ENCODE data around the gene R3HDM1. TPM values are rescaled to one million over a fixed set of nuclear protein-coding genes. Genes with fewer than 3 reads are reported as not detected.

The R3HDM1 gene
- total RNA-seq, 1 donor from 2014 or later: 60.4 TPM

GRCh38 chr2:135728064-135728743 is 196.9 kb downstream of the R3HDM1 start:
- H3K27me3 Mint-ChIP-seq: no peaks in the 10 kb centered on the region
- no peaks in the 10 kb centered on the region for H3K4me1 Mint-ChIP-seq (ENCODE audit: low read depth)
- H3K27ac Mint-ChIP-seq: peak overlapping the region; percentile 67
- H3K9me3 Mint-ChIP-seq (ENCODE audit: low read depth): no peaks in the 10 kb centered on the region
- no peak overlapping the region for H3K4me3 Mint-ChIP-seq (ENCODE audit: low read depth)
- TF ChIP-seq, protein P1, sequence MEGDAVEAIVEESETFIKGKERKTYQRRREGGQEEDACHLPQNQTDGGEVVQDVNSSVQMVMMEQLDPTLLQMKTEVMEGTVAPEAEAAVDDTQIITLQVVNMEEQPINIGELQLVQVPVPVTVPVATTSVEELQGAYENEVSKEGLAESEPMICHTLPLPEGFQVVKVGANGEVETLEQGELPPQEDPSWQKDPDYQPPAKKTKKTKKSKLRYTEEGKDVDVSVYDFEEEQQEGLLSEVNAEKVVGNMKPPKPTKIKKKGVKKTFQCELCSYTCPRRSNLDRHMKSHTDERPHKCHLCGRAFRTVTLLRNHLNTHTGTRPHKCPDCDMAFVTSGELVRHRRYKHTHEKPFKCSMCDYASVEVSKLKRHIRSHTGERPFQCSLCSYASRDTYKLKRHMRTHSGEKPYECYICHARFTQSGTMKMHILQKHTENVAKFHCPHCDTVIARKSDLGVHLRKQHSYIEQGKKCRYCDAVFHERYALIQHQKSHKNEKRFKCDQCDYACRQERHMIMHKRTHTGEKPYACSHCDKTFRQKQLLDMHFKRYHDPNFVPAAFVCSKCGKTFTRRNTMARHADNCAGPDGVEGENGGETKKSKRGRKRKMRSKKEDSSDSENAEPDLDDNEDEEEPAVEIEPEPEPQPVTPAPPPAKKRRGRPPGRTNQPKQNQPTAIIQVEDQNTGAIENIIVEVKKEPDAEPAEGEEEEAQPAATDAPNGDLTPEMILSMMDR (IDR thresholded peaks at IDR 0.05; ENCODE audit: unreplicated experiment): no peak
- DNase-seq (ENCODE audit: low spot score, unreplicated experiment): no peak
- peaks cover 12% of the 10 kb centered on the region for H3K36me3 Mint-ChIP-seq (ENCODE audit: insufficient read depth)

DNA sequence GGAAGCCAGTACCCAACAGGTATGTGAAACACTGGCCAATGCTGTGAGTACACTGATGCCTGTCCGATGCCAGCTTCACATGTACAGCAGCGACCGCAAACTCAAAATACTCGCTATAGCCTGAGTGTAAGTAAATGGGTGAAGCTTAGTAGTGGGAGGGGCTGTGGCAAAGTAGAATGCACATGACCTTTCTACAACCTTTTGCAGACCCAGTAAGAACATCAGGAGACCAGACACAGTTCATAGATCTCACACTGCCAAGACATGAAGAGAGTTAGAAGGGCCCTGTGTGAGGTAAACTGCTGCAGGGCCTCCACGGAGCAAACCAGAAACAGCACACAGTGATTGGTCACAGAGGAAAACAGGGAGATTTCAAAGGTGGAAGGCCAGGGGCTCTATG is 201.3 kb downstream of the R3HDM1 start:
- Mint-ChIP-seq H3K27ac (no peak overlapping the region), H3K9me3 (ENCODE audit: low read depth) (no peaks in the 10 kb centered on the region), H3K36me3 (ENCODE audit: insufficient read depth) (no peaks in the 10 kb centered on the region), H3K4me1 (ENCODE audit: low read depth) (no peaks in the 10 kb centered on the region), H3K27me3 (no peaks in the 10 kb centered on the region), H3K4me3 (ENCODE audit: low read depth) (no peak overlapping the region)
- DNase-seq (ENCODE audit: low spot score, unreplicated experiment): no peak
- TF ChIP-seq, protein P1 (IDR thresholded peaks at IDR 0.05; ENCODE audit: unreplicated experiment): no peak

DNA sequence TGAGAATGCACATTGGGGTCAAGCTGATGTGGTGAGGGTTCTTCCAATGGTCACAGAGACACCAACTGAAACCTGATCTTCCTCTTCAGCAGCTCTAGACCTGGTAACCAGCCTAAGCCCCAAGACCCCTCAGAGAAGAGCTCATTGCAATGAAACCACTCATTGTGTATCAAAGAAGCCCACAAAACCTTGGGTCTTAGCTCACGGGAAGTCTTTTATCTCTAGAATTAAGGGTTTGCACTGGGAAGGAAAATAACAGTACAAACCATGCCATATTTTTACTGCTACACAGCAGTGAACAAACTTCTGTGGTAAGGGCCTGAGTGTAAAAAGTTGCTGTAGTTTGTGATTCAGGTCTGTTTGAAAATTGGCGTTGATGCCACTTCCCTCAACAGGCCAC is 201.8 kb downstream of the R3HDM1 start:
- Mint-ChIP-seq H3K27ac (no peak overlapping the region), H3K27me3 (no peaks in the 10 kb centered on the region), H3K9me3 (ENCODE audit: low read depth) (no peaks in the 10 kb centered on the region), H3K36me3 (ENCODE audit: insufficient read depth) (no peaks in the 10 kb centered on the region), H3K4me1 (ENCODE audit: low read depth) (no peaks in the 10 kb centered on the region), H3K4me3 (ENCODE audit: low read depth) (no peak overlapping the region)
- TF ChIP-seq, protein P1 (IDR thresholded peaks at IDR 0.05; ENCODE audit: unreplicated experiment): no peak
- DNase-seq (ENCODE audit: low spot score, unreplicated experiment): no peak

- Mint-ChIP-seq H3K4me1 (ENCODE audit: low read depth) (no peaks in the 10 kb centered on the region), H3K9me3 (ENCODE audit: low read depth) (no peaks in the 10 kb centered on the region), H3K4me3 (ENCODE audit: low read depth) (no peak overlapping the region), H3K27ac (no peak overlapping the region), H3K27me3 (no peaks in the 10 kb centered on the region), H3K36me3 (ENCODE audit: insufficient read depth) (no peaks in the 10 kb centered on the region)
- TF ChIP-seq, protein P1 (IDR thresholded peaks at IDR 0.05; ENCODE audit: unreplicated experiment): no peak
- DNase-seq (ENCODE audit: low spot score, unreplicated experiment): no peak
Measured at GRCh38 chr2:135736546-135736945, 205.3 kb downstream of the R3HDM1 start.

- no peak for DNase-seq (ENCODE audit: low spot score, unreplicated experiment)
- TF ChIP-seq, protein P1 (IDR thresholded peaks at IDR 0.05; ENCODE audit: unreplicated experiment): no peak
- peaks cover 6% of the 10 kb centered on the region for H3K36me3 Mint-ChIP-seq (ENCODE audit: insufficient read depth)
- no peaks in the 10 kb centered on the region for H3K9me3 Mint-ChIP-seq (ENCODE audit: low read depth)
- H3K27ac Mint-ChIP-seq: no peak overlapping the region
- H3K27me3 Mint-ChIP-seq: no peaks in the 10 kb centered on the region
- no peak overlapping the region for H3K4me3 Mint-ChIP-seq (ENCODE audit: low read depth)
- peaks cover 11% of the 10 kb centered on the region for H3K4me1 Mint-ChIP-seq (ENCODE audit: low read depth)
Measured at GRCh38 chr2:135740206-135740605, 208.9 kb downstream of the R3HDM1 start.
